Putamen (tissue), 1 donor: Measurements from ENCODE around the gene DAZL.

ENCODE experiments used
- DNase-seq: peaks from one replicate; pipeline ENCODE4 v3.0.0-alpha.2; 2016; ENCODE audit warnings: low spot score

The DAZL gene

DNA sequence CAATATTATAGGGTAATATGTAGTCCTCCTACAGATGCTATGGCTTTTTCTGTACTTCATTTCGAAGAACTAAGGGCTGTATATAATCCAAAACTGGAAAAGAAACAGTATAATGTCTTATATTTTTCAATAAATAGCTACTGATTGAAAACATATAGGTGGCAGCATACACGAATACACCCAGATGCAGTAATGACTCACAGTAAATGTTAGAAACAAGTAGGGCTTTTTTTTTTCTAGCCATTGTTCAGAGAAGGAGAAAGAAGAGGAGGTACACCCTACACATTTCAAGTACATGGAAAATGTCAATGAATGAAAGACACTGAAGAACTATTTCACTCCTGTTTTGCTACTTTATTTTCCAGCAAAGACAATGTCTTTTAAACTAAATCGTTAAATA, 9.4 kb downstream of the DAZL start:
- peak; percentile 21 for DNase-seq

DNA sequence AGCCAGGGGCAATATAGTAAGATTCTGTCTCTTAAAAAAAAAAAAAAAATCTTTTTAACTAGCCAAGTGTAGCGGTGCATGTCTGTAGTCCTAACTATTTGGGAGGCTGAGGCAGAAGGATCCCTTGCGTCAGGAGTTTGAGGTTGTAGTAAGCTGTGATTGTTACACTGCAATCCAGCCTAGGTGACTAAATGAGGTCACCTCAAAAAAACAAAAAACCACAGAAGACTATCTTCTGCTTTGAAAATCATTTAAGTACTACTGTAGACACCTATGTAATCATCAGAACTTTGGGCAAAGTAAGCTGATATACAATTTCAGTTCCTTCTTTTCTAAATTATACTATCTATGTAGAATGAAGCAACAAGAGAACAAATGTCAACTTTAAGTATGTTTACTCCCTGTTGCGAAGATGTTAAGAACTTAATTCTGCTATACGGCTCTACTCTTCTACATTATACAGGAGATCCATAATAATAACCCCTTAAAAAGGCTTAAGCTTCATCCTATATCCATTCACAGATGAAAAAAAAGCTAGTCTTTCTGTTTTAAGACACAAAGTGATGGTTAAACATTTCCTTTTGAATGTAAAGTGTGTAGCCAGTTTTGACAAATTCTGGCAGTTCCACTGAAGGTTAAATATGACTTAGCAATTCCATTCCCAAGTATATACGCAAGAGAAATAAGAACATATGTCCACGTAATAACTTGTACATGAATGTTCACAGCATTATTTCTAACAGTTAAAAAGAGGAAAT, 15.2 kb downstream of the DAZL start:
- DNase-seq: no peak

DNA sequence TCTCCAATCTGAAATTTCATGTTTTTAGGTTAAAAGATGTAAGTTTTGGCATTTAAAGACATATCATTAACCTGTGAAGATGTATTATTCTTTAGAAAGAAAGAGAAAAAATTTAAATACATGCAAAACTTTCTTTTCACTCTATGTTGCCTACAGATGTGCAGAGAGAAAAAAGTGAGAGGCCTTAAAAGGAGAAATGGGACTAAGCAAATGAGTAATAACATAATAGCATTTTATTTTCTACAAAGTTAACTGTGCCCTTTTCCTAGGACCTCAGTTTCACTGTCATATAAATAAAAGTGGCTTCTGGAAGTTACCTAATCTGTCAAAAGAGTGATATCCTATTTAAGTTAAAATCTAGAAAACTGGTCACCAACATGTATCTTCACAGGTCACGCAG, 16.1 kb downstream of the DAZL start:
- no peak for DNase-seq

DNA sequence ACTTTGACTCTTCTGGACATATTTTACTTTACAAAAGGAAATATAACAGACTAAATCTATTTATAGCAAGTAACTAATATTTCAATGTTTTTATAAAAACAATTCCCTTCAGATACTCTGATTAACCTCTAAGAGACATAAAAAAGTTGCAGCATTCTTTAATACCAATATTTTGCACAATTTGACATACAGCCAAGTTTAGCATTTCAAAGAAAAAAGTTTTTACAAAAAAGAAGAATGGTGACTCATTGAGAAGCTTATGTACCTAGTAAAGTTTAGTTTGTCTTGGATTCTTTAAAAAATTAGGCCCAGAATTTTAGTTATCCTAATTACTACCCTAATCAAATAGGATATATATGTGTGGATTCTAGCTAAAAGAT, 17.6 kb downstream of the DAZL start:
- no peak for DNase-seq

DNA sequence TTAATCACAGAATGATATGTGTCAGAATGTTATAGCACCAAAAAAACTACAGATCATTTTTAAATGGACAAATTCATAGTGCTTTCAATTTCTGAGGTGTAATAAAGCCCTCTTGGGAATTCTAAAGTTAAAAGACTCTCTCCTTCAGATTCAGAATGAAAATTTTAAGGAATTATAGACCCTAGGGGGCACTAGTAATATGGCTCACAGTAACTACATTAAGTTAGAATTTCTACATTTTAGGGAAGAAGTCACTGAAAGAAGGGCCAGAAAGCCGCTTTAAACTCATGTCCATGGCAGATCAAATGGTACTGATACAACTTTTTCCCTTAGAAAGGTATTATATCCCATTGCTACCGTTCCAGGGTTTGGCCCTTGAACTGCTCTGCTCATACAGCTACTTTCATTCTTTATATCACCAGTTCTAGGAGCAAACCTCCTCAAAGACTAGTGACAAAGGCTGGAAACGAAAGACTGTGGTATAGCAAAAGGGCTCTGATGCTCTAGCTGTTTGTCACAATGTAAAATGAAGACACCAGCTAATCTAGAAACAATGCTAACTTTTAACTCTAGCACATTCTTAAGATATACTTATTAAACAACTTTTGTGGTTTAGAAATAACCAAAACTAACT, 18.1 kb downstream of the DAZL start:
- no peak for DNase-seq

DNA sequence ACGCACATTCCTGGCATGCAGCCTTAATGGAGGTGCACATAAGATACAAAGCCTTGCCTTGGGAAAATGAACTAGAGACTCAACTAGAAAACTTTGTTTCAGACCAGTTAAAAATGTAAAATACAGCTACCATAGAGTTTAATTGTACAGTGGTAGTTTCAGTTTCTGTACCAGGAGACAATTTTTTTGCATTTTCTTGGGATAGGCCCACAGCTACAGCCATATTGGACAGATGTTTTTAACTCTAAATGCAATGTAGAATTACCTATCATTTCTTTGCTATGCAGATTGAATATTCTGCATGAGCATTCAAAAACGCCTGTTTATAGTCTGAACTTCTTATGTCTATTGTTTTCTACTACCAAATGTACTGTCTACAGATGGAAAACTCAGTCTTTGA, 20.3 kb downstream of the DAZL start:
- DNase-seq: no peak

DNA sequence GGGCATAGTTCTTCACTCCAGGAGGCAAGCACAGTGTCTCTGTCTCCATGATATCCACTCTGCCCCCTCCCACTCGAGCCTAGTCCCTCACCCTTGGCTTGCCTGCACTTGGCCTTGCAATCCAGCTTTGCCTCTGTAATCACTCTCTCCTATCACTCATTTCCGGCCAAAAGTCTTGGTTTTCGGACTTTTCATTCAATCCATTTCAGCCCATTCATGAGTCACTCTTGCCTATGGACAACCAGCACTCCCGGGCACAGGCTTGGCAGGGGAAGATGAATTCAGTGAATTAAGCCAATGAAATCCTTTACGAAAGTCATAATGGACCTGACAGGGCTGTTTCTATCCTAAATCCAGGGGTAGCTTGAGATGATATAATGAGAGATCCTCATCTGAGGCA, 21.7 kb downstream of the DAZL start:
- DNase-seq: no peak

DNA sequence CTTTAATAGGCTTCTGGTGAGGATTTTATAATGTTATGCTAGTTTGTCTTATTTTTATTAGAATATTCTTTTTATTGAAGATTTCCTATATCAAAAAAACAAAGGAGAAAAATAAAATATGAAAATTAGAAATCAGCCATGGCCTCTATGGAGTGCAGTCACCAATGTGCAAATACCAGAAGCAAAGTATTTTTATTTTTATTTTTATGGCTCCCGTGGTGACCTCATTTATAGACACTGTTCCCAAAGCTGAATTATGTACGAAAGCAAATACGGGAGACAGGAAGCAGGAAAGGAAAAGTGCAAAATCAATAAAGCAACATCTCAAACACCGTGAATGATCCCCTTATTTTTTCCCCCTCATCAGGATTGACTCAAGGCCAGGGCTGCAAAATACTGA, 35.1 kb downstream of the DAZL start:
- no peak for DNase-seq

DNA sequence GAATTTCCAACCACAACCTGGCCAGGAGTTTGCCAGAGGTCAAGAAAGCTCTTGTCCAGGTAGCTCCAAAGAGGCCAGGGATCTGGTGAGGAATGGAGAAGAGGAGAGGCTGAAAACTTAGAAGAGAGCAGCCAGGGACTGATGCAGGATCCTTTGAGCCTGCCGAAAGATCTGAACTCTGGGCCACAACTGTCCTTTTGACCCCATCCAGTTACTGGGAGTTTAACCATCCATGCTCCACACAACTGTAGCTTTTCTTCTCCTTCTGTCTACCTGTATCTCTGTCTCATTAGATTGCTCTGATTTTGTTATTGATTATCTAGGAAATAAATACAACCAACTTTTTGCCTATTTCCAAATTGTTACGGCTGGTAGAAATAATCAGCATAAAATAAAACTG, 36.7 kb downstream of the DAZL start:
- no peak for DNase-seq

DNA sequence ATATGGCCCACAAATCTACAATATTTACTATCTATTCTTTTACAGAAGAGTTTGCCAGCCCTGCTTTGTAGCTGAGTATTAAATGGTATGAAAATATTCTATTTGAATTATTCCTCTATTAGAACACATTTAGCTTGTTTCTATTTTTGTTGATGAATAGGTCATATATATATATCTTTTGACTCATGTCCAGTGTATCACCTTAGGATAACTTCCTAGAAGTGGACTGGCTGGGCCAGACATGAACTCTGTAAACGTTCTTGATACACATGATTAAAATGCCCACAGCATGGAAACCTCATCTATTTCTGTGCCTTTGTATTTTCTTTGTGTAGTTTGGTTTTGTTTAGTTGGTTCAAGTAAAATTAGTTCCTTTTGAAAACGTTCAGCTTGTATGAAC, 37.1 kb downstream of the DAZL start:
- DNase-seq: no peak

DNA sequence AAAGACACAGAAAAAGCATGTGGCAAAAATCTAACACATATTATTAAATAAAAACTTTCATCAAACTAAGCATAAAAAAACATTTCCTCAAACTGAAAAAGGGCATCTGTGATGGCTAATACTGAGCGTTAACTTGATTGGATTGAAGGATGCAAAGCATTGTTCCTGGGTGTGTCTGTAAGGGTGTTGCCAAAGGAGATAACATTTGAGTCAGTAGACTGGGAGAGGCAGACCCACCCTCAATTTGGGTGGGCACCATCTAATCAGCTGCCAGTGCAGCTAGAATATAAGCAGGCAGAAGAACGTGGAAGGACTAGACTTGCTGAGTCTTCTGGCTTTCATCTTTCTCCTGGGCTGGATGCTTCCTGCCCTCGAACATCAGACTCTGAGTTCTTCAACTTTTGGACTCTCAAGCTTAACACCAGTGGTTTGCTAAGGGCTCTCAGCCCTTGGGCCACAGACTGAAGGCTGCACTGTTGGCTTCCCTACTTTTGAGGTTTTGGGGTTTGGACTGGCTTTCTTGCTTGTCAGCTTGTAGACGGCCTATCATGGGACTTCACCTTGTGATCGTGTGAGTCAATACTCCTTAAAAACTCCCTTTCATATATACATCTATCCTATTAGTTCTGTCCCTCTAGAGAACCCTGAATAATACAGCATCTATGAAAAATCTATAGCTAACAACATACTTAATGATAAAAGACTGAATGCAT, 45.4 kb downstream of the DAZL start:
- no peak for DNase-seq

DNA sequence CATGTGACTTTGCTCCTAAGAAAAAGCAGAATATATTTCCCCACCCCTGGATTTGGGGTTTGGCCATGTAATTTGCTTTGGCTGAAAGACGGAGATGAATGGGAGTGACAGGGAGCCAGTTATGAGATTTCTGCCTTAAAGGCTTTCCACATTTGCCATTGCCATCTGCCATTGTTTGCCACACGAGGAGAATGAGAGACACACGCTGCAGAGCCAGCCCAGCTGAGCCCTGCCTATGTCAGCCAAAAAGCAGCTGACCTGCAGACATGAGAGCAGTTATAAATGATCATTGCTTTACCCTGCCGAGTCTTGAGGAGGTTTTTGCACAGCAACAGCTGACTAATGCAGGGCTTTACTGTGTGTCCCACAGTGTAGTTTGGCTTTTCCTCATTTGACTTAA, 51.1 kb downstream of the DAZL start:
- no peak for DNase-seq

DNA sequence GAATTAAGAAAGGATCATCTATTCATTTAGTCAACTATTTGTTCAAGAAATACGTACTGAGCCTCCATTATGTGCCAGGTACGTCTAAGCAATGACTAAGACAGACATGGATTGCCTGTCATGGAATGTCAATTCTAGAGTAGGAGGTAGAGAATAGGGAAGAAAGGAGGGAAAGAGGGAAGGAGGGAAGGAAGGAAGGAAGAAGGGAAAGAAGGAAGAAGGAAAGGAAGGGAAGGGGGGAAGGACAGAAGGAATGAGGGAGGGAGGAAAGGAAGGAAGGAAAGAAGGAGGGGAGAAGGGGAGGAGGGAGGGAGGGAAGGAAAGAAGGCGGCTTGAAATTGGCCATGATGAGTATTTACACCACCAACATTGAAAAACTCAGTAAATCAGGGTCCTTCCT, 52.5 kb downstream of the DAZL start:
- no peak for DNase-seq

DNA sequence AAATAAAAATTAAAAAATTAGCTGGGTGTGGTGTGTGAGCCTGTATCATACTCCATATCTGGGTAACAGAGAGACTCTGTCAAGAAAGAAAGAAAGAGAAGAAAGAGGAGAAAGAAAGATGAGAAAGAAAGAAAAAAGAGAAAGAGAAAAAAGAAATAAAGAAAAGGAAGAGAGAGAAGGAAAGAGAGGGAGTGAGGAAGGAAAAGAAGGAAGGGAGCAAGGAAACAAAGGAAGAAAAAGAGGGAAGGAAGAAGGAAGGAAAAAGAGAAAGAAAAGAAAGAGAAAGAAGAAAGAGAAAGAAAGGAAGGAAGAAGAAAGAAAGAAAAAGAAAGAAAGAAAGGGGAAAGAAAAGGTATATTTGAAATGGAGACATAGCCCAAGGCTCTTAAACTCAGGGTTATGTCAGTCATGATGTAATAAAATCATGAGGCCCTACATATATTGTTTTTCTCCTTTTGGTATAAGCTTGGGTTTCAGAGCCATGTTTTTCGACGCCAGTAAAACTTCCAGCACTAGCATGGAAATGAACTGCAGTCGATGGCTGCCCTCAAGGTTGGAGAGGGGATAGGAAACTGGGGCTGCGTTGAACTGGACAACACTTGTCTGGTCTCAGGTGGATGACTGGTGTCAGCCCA, 53.8 kb downstream of the DAZL start:
- DNase-seq: no peak

DNA sequence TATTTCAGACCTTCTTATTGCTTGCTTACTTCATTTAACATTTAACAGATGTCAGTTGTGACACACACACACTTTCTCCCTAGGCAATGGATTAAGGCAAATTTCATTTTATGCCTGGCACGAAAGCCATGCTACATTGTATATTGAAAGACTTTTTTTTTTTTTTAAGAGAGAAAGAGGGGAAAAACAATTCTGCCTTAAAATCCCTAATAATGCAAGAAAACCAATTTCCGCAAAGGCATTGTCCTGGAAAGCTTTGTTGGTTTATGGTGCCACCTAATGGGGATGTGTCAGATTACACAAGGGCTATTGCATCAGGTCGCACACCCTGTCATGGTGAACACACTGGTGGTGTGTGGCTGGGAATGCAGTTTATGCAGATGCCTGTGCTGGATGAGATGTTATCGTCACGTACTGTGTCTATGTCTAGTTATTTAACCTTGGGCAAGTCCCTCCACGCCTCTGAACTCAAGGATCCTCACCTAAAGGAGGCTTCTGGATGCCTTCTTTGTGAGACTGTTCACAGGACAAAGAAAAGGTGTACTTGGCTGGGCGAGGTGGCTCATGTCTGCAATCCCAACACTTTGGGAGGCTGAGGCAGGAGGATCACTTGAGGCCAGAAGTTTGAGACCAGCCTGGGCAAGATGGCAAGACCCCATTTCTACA, 54.4 kb downstream of the DAZL start:
- DNase-seq: peak; percentile 72

DNA sequence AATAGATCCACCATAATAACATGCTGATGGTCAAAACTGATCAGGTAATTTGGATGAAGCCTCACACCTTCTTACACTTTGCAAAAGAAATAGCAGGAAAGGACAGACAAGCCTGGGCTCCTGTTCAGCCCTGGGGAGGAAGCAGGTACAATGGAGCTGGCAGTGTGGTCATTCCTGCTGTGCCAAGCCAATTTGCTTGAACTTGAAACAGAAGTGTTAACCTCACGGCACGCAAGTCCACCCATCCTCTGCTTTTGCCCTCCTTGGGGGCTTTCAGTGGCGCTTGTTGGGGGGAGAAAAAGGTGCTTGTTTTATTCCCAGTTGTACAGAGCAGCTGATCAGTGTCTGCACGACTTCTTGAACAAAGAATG, 54.9 kb downstream of the DAZL start:
- DNase-seq: no peak

DNA sequence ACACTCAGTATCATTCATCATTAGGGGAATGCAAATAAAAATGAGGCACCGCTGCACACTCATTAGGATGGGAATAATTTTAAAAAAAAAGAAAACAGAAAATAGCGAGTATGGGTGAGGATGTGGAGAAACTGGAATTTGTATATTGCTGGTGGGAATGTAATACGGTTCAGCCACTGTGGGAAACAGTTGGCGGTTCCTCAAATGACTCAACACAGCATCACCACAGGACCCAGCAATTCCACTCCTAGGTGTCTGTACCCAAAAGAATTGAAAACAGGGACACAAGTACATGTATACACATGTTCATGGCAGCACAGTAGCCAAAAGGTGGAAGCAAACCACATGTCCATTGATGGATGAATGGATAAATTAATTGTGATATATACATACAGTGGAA, 56.5 kb downstream of the DAZL start:
- DNase-seq: no peak

DNA sequence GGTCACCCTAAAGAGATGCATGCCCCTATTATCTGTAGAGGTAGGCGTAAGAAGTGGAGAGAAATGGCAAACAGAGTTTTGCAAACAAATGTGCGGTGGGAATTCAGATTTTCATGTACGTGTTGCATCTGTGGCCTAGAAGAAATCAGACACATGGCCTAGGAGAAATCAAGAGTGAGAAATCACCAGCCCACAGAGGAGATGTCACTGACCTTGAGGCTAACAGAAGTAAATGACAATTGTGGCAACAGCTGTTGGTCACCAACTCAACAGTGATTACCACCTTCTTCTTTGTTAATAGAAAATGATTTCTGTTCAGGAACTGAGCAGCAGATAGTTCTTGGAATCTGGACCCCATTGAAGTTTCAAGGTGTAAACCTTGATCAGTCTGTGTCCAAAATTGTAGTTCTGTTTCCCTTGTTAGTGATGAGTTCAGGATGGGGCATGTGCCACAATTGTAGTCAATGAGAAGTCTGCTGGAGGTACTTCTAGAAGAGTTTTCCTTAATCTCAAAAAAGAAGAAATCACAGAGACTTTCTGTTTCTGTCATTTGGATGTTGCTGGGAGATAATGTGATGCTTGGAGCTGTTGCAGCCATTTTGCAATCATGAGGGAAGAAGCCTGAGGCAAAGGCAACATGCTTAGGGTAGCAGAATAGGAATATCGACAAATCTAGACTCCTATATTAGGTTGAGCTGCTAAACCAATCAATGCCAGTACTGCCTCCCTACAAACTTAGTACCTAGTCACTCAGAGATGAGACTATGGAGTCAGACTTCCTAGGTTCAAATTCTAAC, 57.5 kb downstream of the DAZL start:
- DNase-seq: no peak

DNA sequence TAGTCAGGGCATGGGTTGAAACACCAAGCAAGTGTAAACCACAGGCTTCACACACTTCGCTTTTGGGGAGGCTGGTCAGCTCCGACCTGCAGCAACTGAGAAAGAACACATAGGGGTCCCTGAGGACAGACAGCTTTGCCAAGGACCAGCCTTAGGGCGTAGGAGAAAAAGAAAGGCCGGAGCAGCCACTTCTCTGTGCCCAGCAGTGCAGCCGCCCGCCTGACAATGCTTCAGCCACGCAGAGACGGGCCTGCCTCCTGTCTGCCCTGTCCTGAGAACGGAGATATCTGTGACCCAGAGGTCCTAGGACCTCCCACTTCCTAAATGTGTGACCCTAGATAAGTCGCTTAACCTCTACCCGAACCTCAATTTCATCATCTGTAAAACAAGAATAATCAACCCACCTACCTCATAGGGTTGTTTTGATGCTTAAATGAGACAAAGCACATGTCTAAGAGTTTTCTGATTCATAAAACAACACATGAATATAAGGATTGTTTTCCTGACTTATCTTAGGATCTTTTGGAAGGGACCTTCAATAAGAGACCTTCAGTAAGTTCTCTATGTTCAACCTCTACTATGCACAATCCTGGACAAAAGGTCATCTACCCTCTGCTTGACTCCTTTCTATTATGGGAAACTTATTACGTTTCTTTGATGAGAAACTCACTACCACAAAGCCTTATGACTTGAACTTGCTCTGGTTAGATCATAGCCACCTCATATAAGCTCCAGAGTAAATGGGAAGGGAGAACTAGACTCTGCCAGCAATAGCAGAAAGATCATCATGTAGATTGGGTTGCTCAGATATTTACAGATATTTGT, 58.8 kb downstream of the DAZL start:
- DNase-seq: no peak

DNA sequence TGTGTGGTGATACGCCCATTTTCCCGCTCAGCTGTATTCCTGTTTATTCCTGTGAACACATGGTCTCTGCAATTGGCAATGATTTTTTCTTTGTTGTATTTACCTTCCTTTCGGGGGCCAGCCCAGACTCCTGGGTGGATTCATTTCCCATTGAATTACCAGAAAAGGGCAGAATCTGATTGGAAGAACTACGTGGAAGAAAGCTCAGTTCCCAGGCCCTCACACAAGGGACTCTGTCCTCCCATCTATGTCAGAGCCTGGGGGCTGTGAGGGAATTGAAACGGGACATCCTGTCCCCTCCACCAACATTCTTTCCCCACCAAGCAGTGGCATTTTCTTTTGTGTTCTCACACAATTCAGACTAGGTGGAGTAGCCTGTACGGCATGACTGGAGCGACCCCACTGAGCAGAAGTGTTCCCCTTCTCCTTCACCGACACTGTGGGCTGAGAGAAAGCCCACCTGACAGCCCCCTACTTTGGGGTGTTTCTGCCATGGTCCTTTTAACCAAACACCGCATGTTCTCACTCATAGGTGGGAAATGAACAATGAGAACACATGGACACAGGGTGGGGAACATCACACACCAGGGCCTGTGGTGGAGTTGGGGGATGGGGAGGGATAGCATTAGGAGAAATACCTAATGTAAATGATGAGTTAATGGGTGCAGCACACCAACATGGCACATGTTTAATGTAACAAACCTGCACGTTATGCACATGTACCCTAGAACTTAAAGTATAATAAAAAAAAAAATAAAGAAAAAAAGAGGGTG, 59.6 kb downstream of the DAZL start:
- no peak for DNase-seq
